Stimulated activated CD4-positive, alpha-beta T cell treated with anti-CD3 and anti-CD28 coated beads, Interleukin-1b, Interleukin-23, amount 100 ng/mL, for 48 hours (primary cell): ENCODE data around the gene TAL1.

Experiments used
- DNase-seq: peaks from one replicate; pipeline ENCODE4 v3.0.0-alpha.2; 2020

The TAL1 gene

DNA sequence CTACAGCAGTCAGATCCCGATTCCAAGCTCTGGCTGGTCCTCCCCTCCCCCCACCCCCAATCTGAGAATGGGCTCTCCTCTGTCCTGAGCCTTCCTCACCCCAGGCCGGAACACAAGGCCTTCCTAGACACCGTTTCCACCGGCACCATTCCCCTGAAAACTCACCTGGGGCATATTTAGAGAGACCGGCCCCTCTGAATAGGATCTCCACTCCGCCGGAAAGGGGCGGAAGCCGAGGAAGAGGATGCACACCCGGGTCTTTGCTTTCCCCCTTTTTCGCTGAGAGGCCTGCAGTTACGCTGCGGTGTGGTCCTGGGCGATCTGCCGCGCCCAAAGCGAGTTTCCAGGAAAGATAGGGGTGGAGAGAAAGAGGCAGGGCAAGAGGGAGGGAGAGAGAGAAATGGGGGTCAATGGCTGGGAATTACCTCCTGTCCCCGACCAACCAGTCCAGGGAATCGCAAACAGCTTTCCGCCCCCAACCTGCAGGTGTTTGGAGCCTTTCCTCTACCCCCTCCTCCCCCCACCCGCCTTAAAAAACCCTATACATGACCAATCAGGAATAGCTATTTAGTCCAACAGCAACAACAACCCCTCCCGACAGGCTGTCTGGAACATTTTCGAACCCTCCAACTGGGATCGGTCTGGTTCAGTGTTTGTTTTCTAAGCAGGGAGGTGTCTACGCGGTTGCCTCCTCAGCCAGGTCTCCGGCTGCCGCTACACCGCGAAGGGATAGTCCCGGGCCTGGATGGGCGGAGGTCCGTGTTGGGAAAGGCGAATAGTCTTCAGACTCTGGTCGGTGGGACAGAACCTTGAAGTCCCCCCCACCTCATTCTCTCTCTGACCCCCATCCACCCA is 2.8 kb downstream of the TAL1 start:
- no peak for DNase-seq

DNA sequence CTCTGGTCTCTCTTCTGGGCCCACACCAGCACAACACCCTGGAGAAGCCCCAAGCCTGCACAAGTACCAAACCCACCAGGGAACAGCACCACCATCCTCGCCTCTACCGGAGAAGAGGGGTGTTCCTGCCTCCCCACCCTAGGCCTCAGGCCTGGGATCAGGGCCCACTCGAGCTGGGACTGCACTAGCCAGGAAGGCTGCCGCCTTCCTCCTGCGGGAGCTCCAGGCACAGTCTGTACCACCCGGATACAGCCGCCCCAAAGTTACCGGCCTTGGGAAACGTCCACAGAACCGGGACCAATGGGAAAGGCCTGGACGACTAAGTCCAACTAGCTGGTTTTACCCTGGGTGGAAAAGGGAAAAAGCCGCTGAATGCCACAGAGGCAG is 3.4 kb downstream of the TAL1 start:
- no peak for DNase-seq

GRCh38 chr1:47227341-47228232 is 4.4 kb downstream of the TAL1 start:
- no peak for DNase-seq

DNA sequence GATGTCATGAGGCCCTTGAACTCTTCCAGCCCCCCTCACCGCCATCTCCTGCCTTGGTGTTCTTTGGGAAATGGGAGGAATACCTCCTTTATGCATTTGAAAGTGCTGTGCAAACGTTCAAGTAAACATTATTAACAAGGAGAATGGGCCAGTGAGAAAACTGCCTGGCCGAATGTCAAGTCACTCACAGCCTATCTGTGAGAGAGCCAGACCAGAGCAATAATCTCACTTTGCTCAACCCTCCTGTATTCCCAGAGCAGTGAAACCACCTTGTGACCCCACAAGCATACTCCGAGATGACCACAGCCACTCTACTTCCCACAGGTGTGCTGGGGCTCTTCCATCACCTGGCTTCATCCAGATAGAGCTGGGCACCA is 5.2 kb downstream of the TAL1 start:
- no peak for DNase-seq

DNA sequence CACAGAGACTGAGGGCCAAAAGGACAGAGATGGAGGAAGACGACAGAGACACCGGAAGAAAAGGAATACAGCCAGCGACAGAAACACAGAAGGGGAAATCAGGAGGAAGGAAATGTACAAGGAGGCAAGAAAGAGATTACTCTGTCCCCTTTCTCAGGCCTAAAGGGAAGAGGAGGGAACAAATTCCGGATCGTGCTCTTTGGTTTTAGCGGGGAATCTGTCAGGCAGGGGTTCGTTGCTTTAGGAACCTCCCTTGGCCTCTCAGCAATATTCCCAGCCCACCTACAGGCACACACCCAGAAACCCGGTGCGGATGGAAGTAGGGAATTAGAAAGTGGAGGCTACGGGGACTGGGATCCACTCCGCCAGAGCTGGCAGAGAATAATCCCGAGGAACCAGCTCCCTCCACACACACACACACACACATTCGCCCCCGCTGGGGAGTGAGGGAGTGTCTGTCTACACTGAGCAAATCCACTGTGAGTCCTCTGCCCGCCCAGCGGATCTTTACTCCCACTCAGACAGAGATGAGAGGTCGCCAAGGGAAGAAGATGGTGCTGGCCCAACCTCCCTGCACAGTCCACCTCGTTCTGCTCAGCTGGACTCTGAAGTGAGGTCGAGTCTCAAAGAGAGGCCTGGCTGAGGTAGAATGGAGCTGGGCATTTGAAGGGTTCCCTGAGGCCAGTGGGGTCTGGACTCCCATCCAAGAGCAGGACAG is 5.7 kb downstream of the TAL1 start:
- DNase-seq: no peak

DNA sequence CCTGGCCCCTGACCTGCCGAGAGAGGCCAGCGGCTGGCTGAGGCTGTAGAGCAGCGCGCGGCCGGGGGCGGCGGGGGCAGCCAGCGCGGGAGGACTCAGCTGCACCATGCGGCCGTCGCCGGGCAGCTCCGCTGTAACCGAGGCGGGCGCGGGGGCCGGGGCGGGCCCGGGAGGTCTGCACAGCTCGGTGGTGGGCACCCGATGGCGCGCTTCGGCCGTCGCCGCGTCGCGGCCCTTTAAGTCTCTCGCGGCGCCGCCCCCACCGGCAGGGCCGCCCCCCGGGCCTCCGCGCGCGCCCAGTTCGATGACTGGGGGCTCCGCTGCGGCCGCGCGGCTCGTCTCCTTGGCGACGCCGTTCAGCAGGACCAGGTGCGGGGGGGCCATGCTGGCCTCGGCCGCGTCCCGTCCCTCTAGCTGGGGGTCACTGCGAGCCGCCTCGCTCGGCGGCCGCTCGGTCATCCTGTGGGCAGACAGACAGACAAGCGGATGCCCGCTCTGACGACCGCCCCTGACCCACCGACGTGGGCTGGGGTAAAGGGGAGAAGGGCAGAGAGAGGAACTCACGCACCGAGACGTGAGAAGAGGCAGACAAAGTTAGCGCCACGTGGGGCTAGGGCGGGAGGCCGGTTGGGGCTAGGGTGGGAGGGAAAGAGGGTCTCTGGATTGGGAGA is 6.5 kb downstream of the TAL1 start:
- no peak for DNase-seq

GRCh38 chr1:47224676-47225399 is 7.2 kb downstream of the TAL1 start:
- no peak for DNase-seq

GRCh38 chr1:47223921-47224675 is 7.9 kb downstream of the TAL1 start:
- DNase-seq: no peak

DNA sequence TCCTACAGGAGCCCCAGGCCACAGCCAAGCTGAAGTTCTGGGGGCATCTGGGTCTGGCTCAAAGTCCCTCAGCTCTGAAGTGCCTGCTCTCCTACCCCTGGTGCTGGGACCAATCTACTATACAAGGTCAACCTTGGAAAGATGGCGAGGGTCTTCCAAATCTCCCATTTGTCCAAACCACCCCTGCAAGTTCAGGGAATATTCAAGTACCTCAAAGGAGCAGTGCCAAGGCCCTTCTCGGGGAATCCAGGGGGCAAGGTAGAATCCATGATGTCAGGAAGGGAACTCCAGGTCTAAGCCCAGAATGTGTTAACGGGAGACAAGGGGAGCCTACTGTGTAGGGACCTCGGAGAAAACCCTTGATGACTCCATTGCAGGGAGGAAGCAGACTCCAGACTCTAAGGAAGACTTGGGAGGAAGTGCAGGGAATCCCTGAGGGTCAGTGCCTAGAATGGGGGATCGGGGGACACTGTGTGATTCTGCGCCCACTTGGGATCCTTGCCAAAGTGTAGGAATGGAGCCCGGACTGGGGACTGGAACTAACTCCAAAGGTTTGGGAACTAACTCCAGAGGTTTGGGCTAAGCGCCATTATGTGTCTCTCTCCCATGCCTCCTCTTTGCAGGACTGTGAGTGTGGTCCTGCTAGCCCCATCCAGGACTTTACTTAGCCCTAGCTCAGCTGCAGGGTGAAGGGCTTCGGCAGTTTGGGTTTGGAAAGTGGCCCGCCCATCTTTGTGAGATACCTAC is 8.7 kb downstream of the TAL1 start:
- DNase-seq: no peak

DNA sequence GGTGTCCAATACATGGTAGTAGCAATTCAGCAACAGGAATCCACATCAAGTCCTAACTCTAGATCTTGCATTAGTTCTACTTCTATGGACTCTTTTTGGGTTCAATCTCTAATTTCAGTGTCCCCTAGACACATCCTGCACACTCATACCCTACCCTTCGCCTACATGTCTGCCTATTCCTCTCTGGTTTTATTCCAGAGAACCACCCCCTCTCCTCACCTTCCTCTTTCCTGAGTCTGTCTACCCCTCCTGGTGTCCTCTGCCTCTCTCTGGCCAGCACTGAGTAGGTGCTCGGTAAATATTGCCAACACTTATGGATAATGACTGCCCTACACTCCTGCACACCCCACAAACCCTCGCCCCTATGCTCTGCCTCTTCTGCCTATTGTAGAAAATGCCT is 9.5 kb downstream of the TAL1 start:
- DNase-seq: no peak

DNA sequence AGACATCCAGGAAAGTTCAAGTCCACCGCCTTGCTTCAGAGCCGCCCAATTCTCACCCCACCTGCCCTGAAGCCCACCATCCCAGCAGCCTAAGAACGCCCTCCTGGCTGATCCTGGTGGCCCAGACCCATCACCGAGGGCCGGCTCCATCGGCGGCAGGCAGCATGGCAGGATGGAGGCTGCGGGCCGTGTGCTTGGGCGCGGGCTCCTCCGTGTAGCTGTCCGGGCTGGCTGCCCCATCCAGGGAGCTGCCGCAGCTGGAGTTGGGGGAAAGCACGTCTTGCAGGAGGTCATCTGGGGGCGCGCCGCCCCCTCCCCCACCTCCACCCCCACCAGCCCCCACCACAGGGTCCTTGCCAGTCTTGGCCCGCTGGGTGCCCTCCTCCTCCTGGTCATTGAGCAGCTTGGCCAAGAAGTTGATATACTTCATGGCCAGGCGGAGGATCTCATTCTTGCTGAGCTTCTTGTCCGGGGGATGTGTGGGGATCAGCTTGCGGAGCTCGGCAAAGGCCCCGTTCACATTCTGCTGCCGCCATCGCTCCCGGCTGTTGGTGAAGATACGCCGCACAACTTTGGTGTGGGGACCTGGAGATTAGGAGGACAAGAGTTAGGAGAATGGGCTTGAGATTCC is 12.3 kb downstream of the TAL1 start:
- DNase-seq: no peak

- no peak for DNase-seq
Observed at GRCh38 chr1:47219001-47219400, 13.0 kb downstream of the TAL1 start.

DNA sequence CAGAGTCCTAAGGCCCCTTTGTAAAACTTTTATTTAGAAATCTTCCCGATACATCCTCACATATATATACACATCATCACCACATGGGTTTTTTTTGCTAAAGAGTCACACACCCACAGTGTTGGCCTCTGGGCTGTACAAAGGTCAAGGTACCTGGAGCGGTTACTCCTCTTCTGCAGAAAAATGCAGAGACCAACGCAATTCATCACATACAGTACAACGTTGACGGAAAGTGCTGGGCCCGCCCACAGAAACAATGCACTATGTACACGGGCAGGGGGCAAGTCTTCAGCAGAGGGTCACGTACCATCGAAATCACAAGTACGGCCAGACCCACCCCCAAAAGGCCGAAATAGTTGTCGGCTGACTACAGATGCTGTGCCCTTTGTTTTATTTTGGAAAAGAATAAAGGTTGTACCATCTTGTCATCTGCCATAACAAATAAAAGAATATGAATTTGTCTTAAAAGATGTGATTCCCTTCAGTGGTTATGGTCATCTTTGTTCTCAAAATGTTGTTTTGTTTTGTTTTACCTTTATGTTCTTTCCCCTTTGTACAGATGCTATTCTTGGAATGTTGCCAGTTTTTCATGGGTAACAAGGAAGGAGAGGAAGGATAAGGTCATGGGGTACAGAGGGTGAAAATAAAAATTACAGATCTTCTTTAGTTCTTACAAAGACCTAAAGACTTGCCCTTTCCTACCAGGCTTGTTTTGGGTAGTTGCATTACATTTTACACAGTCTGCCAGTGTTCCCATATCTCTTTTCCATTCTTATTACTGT is 15.6 kb downstream of the TAL1 start:
- DNase-seq: no peak

GRCh38 chr1:47215713-47216112 is 16.3 kb downstream of the TAL1 start:
- DNase-seq: no peak

DNA sequence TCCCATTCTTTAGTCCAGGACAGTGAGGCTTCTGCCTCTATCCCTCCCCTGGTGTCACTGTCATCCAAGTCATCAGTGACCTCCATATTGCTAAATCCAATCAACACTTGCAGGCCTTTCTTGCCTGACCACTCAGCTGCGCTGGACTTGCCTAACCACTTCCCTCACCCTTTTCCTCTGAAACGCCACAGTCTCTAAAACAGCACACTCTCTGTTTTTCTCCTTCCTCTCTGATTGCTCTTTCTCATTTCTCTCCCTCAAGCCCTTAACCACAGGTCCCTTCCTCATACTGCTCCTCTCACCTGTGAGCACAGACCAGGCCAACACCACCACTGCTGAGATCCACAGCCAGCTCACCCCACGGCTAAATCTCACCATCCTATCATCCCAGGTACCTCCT is 17.5 kb downstream of the TAL1 start:
- DNase-seq: no peak

- DNase-seq: no peak
Observed at GRCh38 chr1:47213230-47213963, 18.6 kb downstream of the TAL1 start.

GRCh38 chr1:47212636-47213229 is 19.3 kb downstream of the TAL1 start:
- DNase-seq: no peak

- DNase-seq: no peak
Observed at GRCh38 chr1:47211796-47212269, 20.2 kb downstream of the TAL1 start.
